ENCODE data around the gene ASTN2.

Gene ASTN2

GRCh38 chr9:116800885-116801284 lies 614.0 kb downstream of the ASTN2 start:
- DNase-seq (ENCODE audit: extremely low read depth, low read depth), result no peak
- TF ChIP-seq CTCF (IDR thresholded peaks at IDR 0.05; ENCODE audit: low read depth, low read length, missing control alignments), result no peak
- H3K4me3 ChIP-seq (replicated peaks; ENCODE audit: low read depth, low read length), result no peak overlapping the region

GRCh38 chr9:116800074-116800473 lies 614.8 kb downstream of the ASTN2 start:
- no peak overlapping the region for H3K4me3 ChIP-seq (replicated peaks; ENCODE audit: low read depth, low read length)
- no peak for DNase-seq (ENCODE audit: extremely low read depth, low read depth)
- no peak for TF ChIP-seq CTCF (IDR thresholded peaks at IDR 0.05; ENCODE audit: low read depth, low read length, missing control alignments)

GRCh38 chr9:116798521-116798920 lies 616.3 kb downstream of the ASTN2 start:
- no peak for DNase-seq (ENCODE audit: extremely low read depth, low read depth)
- no peak for TF ChIP-seq CTCF (IDR thresholded peaks at IDR 0.05; ENCODE audit: low read depth, low read length, missing control alignments)
- no peak overlapping the region for H3K4me3 ChIP-seq (replicated peaks; ENCODE audit: low read depth, low read length)

- no peak overlapping the region for H3K4me3 ChIP-seq (replicated peaks; ENCODE audit: low read depth, low read length)
Observed at GRCh38 chr9:116797276-116797675, 617.6 kb downstream of the ASTN2 start.

GRCh38 chr9:116796669-116797068 lies 618.2 kb downstream of the ASTN2 start:
- TF ChIP-seq CTCF (IDR thresholded peaks at IDR 0.05; ENCODE audit: low read depth, low read length, missing control alignments), result no peak
- DNase-seq (ENCODE audit: extremely low read depth, low read depth), result no peak

More at GRCh38 chr9:116797276-116797675, 617.6 kb downstream of the ASTN2 start:
- no peak for DNase-seq (ENCODE audit: extremely low read depth, low read depth)
- TF ChIP-seq CTCF (IDR thresholded peaks at IDR 0.05; ENCODE audit: low read depth, low read length, missing control alignments), result no peak

GRCh38 chr9:116795821-116796220 lies 619.0 kb downstream of the ASTN2 start:
- no peak for TF ChIP-seq CTCF (IDR thresholded peaks at IDR 0.05; ENCODE audit: low read depth, low read length, missing control alignments)
- no peak for DNase-seq (ENCODE audit: extremely low read depth, low read depth)
- H3K4me3 ChIP-seq (replicated peaks; ENCODE audit: low read depth, low read length), result no peak overlapping the region

More at GRCh38 chr9:116796669-116797068, 618.2 kb downstream of the ASTN2 start:
- no peak overlapping the region for H3K4me3 ChIP-seq (replicated peaks; ENCODE audit: low read depth, low read length)

GRCh38 chr9:116792271-116792670 lies 622.6 kb downstream of the ASTN2 start:
- no peak for DNase-seq (ENCODE audit: extremely low read depth, low read depth)
- no peak for TF ChIP-seq CTCF (IDR thresholded peaks at IDR 0.05; ENCODE audit: low read depth, low read length, missing control alignments)

More at GRCh38 chr9:116792271-116792670, 622.6 kb downstream of the ASTN2 start:
- no peak overlapping the region for H3K4me3 ChIP-seq (replicated peaks; ENCODE audit: low read depth, low read length)

All from HFF-Myc (cell line).